GM19043 (cell line): ENCODE results near the gene HS3ST2.
"Not testable (repeated sequence)": the region's sequence is repeated elsewhere in the genome, so short reads cannot be mapped to it uniquely, and the experiment has no call there.

Experiments used
- ATAC-seq: cut with Tn5 transposase; IDR thresholded peaks from one replicate; pipeline ENCODE4 v1.9.1; 2021; ENCODE audit warnings: low read depth; ENCODE audit not compliant: unreplicated experiment

The HS3ST2 gene

DNA sequence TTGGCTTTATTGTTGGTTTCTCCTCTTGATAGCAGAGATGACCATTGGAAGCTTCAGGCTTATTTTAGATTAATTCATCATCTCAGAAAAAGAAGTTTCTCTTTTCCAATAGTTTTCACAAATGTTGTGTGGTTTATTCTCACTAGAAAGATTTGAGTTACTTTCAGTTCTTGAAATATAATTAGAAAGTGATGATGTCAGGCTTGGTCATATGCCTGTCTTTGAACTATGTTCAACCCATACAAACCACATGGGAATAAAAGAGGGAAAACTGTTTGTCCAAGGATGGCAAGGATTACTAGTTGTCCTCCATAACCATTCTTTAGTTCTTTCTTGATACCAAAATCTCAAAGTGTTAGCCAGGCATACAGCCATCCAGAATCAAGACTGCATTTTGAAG, 3.7 kb upstream of the HS3ST2 start:
- ATAC-seq, result no peak

GRCh38 chr16:22813223-22813947, 577 bp upstream of the HS3ST2 start:
- ATAC-seq, result no peak

DNA sequence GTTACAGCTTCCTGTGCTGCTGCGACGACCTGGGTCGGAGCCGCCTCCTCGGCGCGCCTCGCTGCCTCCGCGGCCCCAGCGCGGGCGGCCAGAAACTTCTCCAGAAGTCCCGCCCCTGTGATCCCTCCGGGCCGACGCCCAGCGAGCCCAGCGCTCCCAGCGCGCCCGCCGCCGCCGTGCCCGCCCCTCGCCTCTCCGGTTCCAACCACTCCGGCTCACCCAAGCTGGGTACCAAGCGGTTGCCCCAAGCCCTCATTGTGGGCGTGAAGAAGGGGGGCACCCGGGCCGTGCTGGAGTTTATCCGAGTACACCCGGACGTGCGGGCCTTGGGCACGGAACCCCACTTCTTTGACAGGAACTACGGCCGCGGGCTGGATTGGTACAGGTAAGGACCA, 746 bp downstream of the HS3ST2 start:
- ATAC-seq, result no peak

GRCh38 chr16:22815863-22816262, 1.9 kb downstream of the HS3ST2 start:
- no peak for ATAC-seq

DNA sequence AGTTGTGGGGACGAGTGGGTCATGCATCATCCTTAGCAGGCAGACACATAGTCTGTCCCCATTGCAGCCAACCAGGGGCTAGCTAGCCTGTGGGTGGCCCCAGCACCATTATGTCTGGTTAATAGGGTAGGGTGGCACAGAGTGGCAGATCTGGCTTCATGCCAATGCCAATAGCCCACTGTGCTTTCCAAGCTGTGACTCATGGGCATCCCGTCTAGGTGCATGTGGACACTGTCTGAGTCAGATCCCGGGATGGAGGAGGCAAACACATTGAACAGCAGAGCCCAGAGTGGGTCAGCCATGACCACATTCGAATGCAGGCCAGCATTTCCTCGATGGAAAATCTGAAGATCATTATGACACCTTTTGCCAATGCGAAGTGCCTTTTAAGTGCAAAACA, 2.5 kb downstream of the HS3ST2 start:
- ATAC-seq, result no peak

- ATAC-seq, result not testable (repeated sequence)
Measured at GRCh38 chr16:22818736-22819135, 4.8 kb downstream of the HS3ST2 start.

GRCh38 chr16:22838681-22839080, 24.7 kb downstream of the HS3ST2 start:
- ATAC-seq, result no peak

GRCh38 chr16:22842031-22842430, 28.1 kb downstream of the HS3ST2 start:
- ATAC-seq, result not testable (repeated sequence)

DNA sequence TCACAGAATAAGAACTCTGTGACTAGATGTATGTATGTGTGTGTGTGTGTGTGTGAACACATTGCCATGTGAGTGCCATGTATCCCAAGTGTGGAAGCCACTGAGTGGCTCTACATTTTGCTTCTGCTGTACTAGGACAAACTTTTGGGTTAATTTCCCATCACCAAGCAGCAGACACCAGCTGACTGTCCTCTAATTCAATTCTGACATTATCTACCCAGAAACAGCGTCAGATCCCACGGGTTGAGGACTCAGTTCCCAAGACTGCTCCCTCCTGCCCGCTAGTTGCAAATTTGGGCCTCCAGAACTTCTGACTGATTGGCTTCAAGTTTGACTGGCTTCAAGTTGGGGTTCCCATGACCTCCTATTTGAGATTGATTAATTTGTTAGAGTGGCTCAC, 29.2 kb downstream of the HS3ST2 start:
- no peak for ATAC-seq

GRCh38 chr16:22843856-22844255, 29.9 kb downstream of the HS3ST2 start:
- ATAC-seq, result no peak

- no peak for ATAC-seq
Measured at GRCh38 chr16:22844416-22844815, 30.5 kb downstream of the HS3ST2 start.

DNA sequence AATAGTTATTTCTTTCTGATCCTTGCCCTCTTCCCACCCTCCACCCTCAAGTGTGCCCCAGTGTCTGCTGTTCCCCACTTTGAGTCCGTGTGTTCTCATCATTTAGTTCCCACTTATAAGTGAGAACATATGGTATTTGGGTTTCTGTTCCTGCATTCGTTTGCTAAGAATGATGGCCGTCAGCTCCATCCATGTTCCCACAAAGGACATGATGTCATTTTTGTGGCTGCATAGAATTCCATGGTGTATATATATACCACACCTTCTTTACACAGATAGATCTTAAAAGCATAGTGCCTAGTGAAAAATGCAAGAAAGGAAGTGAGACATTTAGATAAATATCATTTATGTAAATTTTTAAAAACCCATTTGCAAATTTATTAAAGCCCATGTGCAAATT, 33.1 kb downstream of the HS3ST2 start:
- no peak for ATAC-seq

GRCh38 chr16:22847690-22848089, 33.7 kb downstream of the HS3ST2 start:
- no peak for ATAC-seq

GRCh38 chr16:22848451-22848850, 34.5 kb downstream of the HS3ST2 start:
- ATAC-seq, result no peak

- no peak for ATAC-seq
Measured at GRCh38 chr16:22849517-22849916, 35.6 kb downstream of the HS3ST2 start.

DNA sequence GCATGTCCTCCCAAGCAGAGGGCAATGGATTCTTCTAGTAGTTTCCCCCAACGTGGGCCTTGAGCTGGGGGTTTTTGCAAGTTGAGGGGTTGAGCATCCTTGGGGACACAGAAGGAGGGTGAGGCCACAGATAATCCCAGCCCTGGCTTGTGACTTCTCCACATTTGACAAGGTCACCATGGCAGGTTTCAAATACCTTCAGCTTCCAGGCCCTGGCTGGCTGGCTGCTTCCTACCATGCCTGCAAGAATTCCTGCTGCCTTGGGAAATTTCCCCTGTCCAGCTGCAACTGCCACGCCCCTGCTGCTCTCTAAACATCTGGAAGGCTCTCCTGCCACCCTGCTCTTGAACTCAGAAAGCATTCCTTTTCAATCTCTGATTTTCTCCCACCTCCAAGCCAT, 41.3 kb downstream of the HS3ST2 start:
- no peak for ATAC-seq

GRCh38 chr16:22857296-22858025, 43.5 kb downstream of the HS3ST2 start:
- ATAC-seq, result no peak

GRCh38 chr16:22859925-22860324, 46.0 kb downstream of the HS3ST2 start:
- no peak for ATAC-seq

GRCh38 chr16:22861580-22861979, 47.6 kb downstream of the HS3ST2 start:
- ATAC-seq, result no peak

- ATAC-seq, result no peak
Measured at GRCh38 chr16:22862046-22862445, 48.1 kb downstream of the HS3ST2 start.

DNA sequence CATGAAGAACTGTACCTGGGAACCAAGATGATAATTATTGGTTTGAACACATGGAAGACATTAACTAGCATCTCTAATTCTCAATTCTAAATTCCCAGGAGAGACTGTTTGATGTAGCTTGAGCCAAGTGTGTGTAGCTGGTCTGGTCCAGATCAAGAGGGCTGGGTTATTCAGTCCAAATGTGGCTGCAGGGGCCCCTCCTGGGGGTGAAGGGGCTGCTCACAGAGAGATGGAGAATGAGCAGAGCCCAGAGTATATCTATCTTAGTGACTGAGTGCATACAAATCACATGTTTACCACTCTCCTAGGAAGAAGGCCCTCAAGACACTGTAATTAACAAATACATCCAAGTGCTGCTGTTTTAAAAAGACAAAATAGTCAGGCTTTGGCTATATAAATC, 50.4 kb downstream of the HS3ST2 start:
- no peak for ATAC-seq

DNA sequence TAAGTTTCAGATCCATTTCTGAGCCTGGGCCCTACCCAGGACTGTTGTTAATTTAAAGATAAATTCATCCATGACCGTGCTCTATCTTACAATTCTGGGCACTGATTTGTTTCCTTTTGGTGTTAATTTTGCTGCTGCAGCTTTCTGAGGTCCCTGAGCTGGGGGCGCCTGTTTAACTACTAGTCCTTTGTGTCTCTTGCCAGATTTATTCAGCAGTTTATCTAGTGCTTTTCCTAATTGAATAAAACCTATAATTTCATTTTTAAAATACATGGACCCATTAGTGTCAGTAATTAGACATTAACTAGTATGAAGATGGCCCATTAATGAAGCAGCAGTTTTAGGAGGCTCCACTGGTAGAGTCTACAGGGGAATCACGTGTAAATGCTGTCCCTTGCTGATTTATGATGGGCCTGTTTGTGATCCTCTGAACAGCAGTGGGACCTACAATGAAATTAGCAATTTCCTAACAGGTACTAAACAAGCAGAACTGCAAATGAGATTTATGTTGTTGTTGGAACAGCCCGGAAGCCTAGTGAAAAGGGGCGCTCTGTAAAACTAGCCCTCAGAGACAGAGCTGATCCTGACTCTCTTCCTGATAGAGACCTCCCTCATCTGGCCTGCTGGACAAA, 54.7 kb downstream of the HS3ST2 start:
- no peak for ATAC-seq
